Osteocyte (in vitro differentiated cells): ENCODE results near the gene TMEM119. TPM values are rescaled to one million over a fixed set of nuclear protein-coding genes. Genes with fewer than 3 reads are reported as not detected.
A peak's percentile ranks its signal among the peaks of the same experiment; 100 is the strongest.

Source experiments
- DNase-seq: peaks from one replicate; pipeline ENCODE4 v3.0.0; 2021; ENCODE audit warnings: mixed read lengths; ENCODE audit not compliant: unreplicated experiment; ENCODE audit errors: extremely low spot score
- H3K27ac Mint-ChIP-seq: one replicate; pipeline ENCODE4 v1.8.0; 2021; ENCODE audit warnings: mild to moderate bottlenecking, mixed read lengths; ENCODE audit not compliant: unreplicated experiment
- H3K27me3 Mint-ChIP-seq: one replicate; pipeline ENCODE4 v1.8.0; 2021; ENCODE audit warnings: mixed read lengths; ENCODE audit not compliant: unreplicated experiment
- H3K36me3 Mint-ChIP-seq: one replicate; pipeline ENCODE4 v1.8.0; 2021; ENCODE audit warnings: mixed read lengths; ENCODE audit not compliant: unreplicated experiment
- H3K4me1 Mint-ChIP-seq: one replicate; pipeline ENCODE4 v1.8.0; 2021; ENCODE audit warnings: mixed read lengths; ENCODE audit not compliant: unreplicated experiment
- H3K4me3 Mint-ChIP-seq: one replicate; pipeline ENCODE4 v1.8.0; 2021; ENCODE audit warnings: mild to moderate bottlenecking, moderate library complexity, mixed read lengths; ENCODE audit not compliant: unreplicated experiment
- H3K9me3 Mint-ChIP-seq: one replicate; pipeline ENCODE4 v1.8.0; 2021; ENCODE audit warnings: mixed read lengths; ENCODE audit not compliant: unreplicated experiment
- CTCF ChIP-seq: fragments of 200-600 bp; sonication (generic); IDR thresholded peaks from 2 replicates; pipeline ENCODE4 v1.5.0; 2021; ENCODE audit warnings: antibody characterized with exemption, mild to moderate bottlenecking, moderate library complexity
- total RNA-seq: library from RNA; stranded (reverse); gene quantifications from 2 replicates; pipeline ENCODE4 v1.2.1, GENCODE V29; 2021

TMEM119 gene
- total RNA-seq, 1 donor from 2014 or later, result 54.0 TPM

GRCh38 chr12:108568338-108569154 is 29.3 kb downstream of the TMEM119 start:
- no peak for DNase-seq
- Mint-ChIP-seq H3K27me3 (no peaks in the 10 kb centered on the region), H3K36me3 (peaks cover 35% of the 10 kb centered on the region), H3K27ac (peak overlapping the region; percentile 12), H3K9me3 (no peaks in the 10 kb centered on the region), H3K4me3 (no peak overlapping the region), H3K4me1 (peaks cover 18% of the 10 kb centered on the region)
- no peak for TF ChIP-seq CTCF

- no peak for TF ChIP-seq CTCF
- no peaks in the 10 kb centered on the region for H3K9me3 Mint-ChIP-seq
- H3K27me3 Mint-ChIP-seq, result no peaks in the 10 kb centered on the region
- H3K4me1 Mint-ChIP-seq, result peaks cover 19% of the 10 kb centered on the region
- H3K36me3 Mint-ChIP-seq, result peaks cover 35% of the 10 kb centered on the region
- DNase-seq, result no peak
- H3K4me3 Mint-ChIP-seq, result no peak overlapping the region
- H3K27ac Mint-ChIP-seq, result no peak overlapping the region
Measured at GRCh38 chr12:108567406-108568337, 30.2 kb downstream of the TMEM119 start.

- H3K36me3 Mint-ChIP-seq, result peaks cover 35% of the 10 kb centered on the region
- H3K27ac Mint-ChIP-seq, result peak overlapping the region; percentile 25
- no peaks in the 10 kb centered on the region for H3K9me3 Mint-ChIP-seq
- DNase-seq, result no peak
- H3K4me3 Mint-ChIP-seq, result no peak overlapping the region
- no peaks in the 10 kb centered on the region for H3K27me3 Mint-ChIP-seq
- peaks cover 23% of the 10 kb centered on the region for H3K4me1 Mint-ChIP-seq
- no peak for TF ChIP-seq CTCF
Measured at GRCh38 chr12:108566452-108566851, 31.4 kb downstream of the TMEM119 start.

GRCh38 chr12:108565976-108566375 is 31.9 kb downstream of the TMEM119 start:
- no peak for DNase-seq
- Mint-ChIP-seq H3K9me3 (no peaks in the 10 kb centered on the region), H3K27me3 (no peaks in the 10 kb centered on the region), H3K4me3 (no peak overlapping the region), H3K36me3 (peaks cover 35% of the 10 kb centered on the region), H3K4me1 (peaks cover 23% of the 10 kb centered on the region), H3K27ac (peak overlapping the region; percentile 32)
- TF ChIP-seq CTCF, result no peak

- TF ChIP-seq CTCF, result no peak
- DNase-seq, result no peak
- Mint-ChIP-seq H3K27me3 (no peaks in the 10 kb centered on the region), H3K36me3 (peaks cover 37% of the 10 kb centered on the region), H3K4me1 (peaks cover 27% of the 10 kb centered on the region), H3K27ac (no peak overlapping the region), H3K9me3 (no peaks in the 10 kb centered on the region), H3K4me3 (no peak overlapping the region)
Measured at GRCh38 chr12:108565146-108565545, 32.7 kb downstream of the TMEM119 start.
